Mesenteric fat pad (tissue), 1 donor: Measurements from ENCODE around the gene MBNL3. TPM values are rescaled to one million over a fixed set of nuclear protein-coding genes. Genes with fewer than 3 reads are reported as not detected.

ENCODE experiments used
- DNase-seq: peaks from one replicate; pipeline ENCODE4 v3.0.0-alpha.2; 2020; ENCODE audit warnings: low spot score
- total RNA-seq: library from RNA; stranded (reverse); fragmentation: NEBNext Ultra II Directional; extraction: Animal tissue kit (Norgen Biotek cat#: 25700); gene quantifications from one replicate; pipeline ENCODE4 v1.2.1, GENCODE V29; 2021
- donor health status: DM: yes; HTN: yes; CAD: no.

MBNL3 gene
- total RNA-seq, 1 donor from 2014 or later = 14.6 TPM

- no peak for DNase-seq
Measured at GRCh38 chrX:132423323-132423722, 65.5 kb downstream of the MBNL3 start.

- DNase-seq = no peak
Measured at GRCh38 chrX:132415012-132415411, 73.8 kb downstream of the MBNL3 start.

DNA sequence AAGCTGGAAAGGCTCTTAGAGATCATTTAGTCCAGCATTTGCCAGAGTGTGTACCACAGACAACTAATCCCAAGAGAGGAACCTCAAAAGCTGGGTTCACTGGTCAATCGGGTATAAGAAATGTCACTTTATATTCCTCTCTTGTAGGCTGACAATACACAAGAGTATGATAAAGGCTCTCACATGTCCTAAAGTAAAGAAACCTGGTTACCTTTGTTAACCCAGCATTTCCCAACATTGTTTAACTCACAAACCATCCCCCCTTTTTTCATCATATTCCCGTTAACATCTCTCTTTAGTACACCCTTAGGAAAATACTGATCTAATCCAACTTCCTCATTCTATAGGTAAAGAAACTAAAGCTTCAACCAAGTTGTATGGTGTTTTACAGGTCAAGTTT lies 74.4 kb downstream of the MBNL3 start:
- DNase-seq = no peak

GRCh38 chrX:132413459-132413858 lies 75.4 kb downstream of the MBNL3 start:
- no peak for DNase-seq

DNA sequence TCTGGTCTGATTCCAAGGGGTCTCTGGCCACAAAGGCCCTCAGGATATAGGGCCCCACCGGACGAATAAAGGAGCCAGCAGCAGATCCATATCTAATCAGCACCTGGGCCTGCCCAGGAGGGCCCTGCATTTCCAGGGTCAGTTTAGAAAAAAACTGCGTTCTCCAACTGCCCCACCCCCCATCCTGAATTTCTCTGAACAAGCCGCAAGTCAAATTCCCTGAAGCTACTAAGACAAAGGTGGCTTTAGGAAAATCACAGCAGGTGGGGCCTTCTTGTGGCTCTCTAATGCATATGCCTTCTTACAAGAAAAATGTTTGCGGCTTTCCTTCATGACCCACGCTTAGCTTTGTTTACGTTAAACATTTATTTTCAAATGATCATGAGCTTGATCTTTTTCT lies 76.6 kb downstream of the MBNL3 start:
- no peak for DNase-seq

GRCh38 chrX:132411310-132411977 lies 77.4 kb downstream of the MBNL3 start:
- no peak for DNase-seq

DNA sequence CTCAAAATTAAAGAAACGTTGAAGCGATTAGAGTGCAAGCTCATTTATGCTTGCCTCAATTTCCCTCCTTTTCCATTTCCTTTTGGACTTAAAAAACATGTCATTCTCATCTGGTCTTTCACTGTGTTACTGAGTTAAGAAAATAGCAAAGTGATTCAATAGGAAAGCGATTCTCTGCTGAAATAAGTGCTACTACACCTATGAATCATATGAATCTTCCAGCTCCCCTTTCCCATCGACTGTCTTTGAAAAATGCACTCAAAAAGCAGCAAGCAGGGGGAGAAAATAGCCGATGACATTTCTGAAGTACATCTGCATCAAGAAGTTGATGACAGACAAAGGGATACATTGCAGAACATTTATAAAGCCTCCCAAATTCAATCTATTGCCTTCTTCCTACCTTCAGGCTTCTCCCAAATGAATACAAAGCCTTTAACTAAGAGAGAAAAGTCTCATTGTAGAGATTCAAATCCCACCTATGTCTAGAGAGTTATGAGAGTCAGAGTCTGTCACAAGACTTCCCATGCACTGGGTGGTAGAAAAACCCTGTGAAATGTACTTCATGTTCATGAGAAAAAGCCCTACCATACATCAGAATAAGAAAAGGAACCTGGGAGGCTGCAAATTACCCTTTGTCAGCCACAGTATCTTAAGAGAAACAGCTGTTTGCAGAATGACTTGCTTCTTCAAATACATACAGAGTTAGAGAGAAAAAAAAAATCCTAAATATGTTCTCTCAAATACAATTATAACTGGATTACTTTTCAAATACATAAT lies 78.9 kb downstream of the MBNL3 start:
- DNase-seq = no peak

DNA sequence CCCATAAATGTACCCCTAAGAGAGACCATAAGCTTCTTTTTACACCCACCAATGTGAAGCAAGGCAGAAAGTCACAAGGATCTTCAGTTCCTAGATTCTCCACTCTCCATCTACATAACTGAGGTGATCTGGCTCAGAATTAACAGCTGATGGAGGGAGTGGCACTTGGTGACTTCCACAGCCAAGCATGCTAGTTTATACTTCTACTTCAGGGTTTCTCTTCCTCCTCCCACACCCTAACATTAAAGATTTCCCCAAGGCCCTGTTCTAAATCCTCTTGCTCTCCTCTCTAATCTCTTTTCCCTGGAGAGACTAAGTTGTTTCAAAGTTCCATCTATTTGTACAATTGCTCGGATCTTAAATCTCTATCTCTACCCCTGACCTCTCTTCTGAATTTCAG lies 81.1 kb downstream of the MBNL3 start:
- DNase-seq = no peak

DNA sequence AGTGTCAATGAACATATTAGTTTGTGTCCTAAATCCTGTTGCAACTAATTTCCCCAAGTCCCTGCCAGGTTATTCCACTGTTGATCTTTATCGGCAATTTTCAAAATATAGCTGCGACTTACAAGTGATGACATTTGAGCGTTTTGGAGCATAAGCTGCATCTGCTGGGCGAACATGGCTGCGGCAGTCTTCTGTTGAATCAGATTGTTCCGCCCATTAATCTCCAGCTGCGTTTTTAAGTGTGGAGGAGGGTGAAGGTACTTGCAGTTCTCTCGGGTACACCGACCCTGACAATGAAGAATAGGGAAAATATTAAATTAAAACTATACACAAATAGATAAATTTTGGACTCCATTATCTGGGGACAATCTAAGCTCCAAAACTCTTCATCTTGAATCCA lies 82.7 kb downstream of the MBNL3 start:
- no peak for DNase-seq

GRCh38 chrX:132404266-132404665 lies 84.6 kb downstream of the MBNL3 start:
- no peak for DNase-seq

GRCh38 chrX:132401935-132402334 lies 86.9 kb downstream of the MBNL3 start:
- DNase-seq = no peak

- DNase-seq = no peak
Measured at GRCh38 chrX:132400706-132401105, 88.1 kb downstream of the MBNL3 start.

GRCh38 chrX:132395645-132396044 lies 93.2 kb downstream of the MBNL3 start:
- no peak for DNase-seq

- no peak for DNase-seq
Measured at GRCh38 chrX:132395026-132395425, 93.8 kb downstream of the MBNL3 start.

DNA sequence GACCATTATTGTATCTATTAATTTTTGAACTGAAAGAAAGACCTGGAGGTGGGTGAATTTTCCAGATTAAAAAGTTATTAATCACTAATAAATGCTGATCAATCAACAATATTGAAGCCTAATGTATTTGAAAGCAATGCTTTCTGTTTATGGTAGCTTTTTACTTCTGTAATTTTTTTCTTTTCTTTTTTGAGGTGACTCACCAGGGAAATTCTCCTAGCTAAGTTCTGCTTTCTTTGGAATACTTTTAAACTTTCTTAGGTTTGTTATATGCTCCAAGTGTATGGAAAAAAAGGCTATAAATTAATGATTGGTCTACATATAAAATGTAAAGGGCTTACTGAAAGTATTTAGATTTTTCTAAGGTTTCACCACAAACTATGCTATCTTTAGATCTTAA lies 94.2 kb downstream of the MBNL3 start:
- DNase-seq = no peak

DNA sequence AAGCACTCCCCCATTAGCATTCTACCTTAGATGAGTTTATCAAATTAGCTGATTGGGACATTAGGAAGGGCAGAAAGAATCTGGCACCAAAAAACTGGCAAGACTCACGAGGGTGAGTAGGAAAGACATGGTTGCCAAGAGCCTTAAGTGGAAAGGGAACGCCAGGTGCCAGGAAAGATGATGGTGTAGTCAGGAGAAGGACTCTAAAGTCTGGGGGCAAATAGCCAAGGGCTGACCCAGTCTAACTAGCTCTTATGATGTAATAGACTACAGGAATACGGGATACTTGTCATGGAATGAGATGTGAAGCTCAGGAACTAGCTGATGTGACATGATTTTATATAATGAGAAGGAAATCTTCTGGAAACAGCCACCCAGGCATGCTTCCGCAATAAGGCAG lies 94.8 kb downstream of the MBNL3 start:
- DNase-seq = no peak

DNA sequence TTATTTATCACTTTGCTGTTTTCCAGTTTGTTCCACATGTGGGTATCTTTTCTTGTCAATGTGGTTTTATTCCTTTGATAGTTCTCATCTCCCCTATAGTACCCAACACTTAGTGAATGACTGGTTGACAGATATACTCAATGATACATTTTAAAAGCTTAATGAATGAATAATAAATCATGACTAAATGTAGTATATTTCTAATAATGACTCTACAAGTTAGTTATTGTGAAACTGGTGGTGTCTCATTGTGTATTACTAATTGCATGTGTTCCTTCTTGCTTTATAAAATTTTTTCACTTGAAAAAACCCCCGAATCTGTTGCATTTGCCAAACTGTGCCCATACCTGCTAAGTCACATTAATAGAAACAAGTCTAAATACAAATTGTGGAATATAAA lies 95.4 kb downstream of the MBNL3 start:
- DNase-seq = no peak

DNA sequence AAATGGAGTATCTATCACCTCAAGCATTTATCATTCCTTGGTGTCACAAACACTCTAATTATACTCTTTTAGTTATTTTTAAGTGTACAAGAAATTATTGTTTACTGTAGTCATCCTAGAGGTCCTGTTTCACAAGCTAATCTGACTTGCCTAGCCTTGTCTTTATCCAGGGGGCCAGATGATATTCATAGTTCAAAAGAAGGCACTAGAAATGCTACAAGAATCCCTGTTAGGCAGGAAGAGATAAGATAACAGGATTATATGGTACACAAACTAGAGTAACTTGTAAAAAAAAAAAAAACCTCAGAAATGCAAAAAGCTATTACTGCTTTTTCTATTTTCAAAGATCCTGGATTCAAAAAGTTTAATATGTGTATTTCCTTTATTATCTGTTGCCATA lies 95.8 kb downstream of the MBNL3 start:
- no peak for DNase-seq

DNA sequence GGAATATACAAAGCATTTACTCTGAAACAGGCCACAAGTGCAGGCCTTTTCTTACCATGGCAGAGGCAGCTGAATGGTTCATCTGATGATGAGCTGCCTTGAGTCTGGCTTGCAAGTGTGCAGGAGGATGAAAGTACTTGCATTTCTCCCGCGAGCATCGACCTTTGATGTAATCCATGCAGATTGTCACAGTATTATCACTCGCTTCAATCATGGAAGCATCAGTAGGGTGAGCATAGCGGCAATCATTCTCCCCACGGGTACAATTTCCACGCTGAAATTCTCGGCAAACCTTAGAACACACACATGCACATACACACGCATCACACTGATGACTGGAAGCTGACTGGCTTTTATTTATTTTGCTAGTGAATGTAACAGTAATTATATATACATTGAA lies 98.0 kb downstream of the MBNL3 start:
- no peak for DNase-seq

- no peak for DNase-seq
Measured at GRCh38 chrX:132389480-132389879, 99.4 kb downstream of the MBNL3 start.

- no peak for DNase-seq
Measured at GRCh38 chrX:132388371-132388770, 100.5 kb downstream of the MBNL3 start.

GRCh38 chrX:132384301-132384700 lies 104.5 kb downstream of the MBNL3 start:
- DNase-seq = no peak

DNA sequence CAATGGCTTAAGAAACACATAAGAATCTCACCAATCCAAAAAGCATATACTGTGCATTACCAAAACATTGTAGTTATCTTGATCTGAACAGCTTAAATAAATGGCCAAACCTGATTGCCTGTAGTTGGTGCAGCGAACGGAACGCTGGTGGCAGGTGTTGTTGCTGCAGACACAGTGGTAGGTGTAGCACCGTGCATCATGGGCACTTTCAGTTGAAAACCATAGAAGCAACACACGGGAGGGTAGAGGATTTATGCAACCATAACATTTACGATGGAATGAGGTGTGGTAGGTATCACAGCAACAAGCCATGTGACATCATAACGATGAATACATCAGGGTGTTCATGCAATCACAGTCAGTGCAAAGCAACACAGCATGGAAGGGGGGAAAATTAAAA lies 106.8 kb downstream of the MBNL3 start:
- DNase-seq = no peak
